Stimulated activated CD4-positive, alpha-beta T cell treated with anti-CD3 and anti-CD28 coated beads, Interleukin-15, amount 100 ng/mL, for 48 hours (primary cell): Measurements from ENCODE around the gene WIPF3.

Experiments used
- DNase-seq, 2 donors: peaks; one replicate each; pipeline ENCODE4 v3.0.0-alpha.2; 2020; ENCODE audit warnings: low read depth in 2 of 2

WIPF3 gene

DNA sequence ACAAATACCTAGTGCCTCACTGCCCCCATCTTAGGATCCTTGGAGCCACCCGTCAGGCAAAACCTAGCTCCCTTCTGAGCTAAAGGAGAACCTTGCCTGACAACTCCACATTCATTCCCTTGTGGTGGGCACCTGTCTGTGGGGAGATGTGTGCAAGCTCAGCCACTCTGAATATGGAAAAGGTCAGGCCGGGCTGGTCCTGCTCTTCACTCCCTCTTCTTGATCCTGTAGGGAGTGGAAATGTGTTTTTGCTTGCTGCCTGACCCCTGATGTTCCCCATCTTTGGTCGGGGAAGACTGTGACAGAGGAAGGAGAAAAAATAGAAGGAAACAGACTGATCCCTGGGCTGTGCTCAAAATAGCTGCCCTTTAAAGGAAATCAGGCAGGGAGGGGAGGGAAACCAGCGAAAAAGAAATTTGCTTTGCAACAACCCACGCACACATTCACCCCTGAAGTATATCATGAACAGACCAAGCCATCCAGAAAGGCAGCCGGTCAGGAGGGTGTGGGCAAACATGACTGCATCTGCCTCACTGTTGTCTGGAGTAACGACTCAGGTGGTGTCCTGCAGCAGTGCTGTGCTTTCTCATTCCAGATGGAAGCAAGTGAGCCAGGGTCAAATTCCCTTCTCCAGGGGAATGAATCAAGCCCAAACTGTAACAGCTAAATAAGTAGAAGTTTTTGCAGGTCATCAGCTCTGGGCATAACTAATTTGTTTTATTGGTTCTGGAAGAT, 109.3 kb downstream of the WIPF3 start:
- DNase-seq = no peak

DNA sequence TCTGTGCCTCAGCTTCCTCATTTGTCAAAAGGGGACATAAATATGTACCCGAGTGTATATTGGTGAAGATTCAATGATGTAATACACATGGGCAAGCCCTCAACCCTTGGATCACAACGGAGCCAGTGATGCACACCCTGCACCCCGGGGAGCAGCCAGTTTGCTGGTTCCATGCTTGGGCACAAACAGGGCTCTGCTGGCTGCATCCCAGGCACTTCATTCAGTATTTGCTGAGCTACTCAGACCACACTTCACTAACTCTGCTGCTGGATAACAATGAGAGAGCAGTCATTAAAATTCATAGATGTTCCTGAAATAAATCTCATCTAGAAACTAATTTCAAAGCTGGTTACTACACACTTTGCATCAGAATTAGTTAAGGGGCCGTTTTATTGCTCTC, 111.3 kb downstream of the WIPF3 start:
- DNase-seq = no peak

DNA sequence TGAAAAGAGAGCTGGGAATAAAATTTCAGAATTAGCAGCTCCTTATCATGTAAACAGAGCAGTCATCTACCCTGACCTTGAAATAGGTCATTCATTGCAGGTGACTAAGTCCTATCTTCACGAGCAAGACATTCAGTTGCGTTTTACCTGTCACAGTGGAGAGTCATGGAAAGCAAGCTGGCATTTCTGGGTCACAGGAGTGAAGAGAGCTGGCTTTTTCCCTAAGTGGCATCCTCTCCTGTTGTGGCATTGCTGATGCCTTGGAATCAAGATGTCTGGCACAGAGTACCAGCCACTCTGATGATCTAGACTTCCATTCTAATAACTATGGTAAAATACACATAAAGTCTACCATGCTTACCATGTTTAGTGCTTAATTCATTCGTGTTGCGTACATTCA, 112.5 kb downstream of the WIPF3 start:
- no peak for DNase-seq

DNA sequence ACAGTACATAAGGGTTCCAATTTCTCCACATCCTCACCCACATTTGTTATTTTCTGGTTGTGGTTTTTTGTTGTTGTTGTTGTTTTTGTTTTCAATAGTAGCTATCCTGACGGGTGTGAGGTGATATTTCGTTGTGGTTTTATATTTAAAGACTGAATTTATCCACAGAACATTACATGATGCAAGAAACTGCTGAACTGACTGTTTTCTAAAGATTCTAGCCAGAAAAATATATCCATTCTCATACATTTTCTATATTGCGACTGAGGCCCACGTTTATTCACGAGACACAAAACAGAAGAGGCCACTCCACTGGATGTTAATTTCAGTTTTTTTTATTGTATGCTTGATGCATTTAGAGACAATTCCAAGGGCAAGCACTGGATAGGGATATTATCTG, 113.5 kb downstream of the WIPF3 start:
- DNase-seq = no peak

DNA sequence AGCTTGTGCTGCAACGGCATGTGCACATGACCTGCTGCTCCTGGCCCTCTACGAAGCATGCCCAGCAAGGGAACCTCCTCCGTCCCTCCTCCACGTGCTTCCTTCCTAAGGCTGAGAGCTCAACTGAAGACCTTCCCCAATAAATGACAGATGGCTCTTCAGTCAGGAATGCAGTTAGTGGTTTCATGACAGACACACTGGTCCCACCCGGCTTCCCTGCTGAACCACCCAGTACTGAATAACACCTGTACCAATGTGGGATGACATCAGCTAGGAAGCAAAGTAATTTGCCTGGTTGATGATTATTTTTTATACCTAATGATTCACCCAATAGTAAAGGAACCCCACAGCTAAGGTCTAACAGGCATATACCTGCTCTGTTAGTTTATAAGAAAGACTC, 114.2 kb downstream of the WIPF3 start:
- DNase-seq = no peak

DNA sequence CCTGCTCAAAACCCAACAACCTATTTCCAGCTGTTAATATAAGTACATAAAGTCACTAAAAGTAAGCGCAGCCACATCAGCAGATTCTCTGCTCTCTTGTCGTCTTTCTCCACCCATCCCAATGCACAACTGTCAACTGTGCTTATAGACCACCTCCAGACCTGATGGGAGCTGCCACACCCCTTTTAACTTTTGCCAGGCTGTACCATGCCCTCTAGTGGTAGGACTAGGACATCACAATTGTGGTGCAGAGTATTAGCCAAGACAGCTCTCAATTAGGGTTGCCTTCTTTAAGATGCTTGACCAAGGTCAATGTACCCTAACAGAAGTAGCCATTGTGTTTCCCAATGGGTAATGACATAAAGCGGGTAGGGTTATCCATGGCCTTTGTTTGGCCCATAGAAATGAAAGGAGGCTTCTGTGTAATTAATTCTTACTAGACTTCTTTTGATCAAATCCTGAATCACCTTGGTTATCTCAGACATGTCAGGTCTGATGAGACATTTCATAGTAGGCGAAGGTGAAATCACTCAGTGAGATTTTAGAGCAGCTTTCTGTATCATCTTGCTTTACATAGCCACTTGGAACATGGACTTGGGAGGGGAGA, 115.2 kb downstream of the WIPF3 start:
- DNase-seq = peak; percentile 10 to 46

DNA sequence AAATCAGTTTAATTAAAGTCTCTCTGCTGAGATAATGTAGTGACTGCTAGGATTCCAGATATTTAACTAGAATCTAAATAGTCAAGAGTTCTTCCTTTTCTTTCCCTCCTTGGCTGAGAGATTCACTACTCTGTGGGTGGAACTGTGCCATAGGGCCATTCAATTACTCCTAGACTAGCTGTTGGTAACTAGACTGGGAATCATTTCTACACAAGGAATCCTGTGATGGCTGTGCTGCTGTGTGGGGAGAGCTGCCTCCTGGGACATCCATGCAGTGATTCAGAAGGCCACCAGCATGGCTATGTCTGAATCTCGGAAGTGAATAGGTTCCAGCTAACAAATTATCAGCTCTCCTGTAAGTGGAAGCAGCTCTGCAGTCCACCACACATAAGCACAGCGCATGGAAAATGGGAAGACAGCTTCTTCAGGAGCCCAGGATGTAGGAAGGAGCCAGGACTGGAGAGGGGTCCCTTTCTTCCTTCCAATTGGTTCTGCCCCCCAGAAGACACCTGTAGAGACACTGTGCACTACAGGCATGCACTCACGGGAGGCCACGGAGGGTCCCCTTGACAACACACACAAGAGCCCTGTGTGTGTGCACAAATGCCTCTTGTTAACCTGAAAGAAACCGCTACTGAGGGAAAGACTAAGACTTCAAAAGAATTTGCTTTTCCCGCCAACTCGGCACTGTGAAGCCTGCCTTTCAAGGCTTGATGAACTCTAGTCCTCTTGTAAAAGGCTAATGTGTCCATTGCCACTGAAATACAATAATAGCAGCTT, 116.8 kb downstream of the WIPF3 start:
- no peak for DNase-seq

DNA sequence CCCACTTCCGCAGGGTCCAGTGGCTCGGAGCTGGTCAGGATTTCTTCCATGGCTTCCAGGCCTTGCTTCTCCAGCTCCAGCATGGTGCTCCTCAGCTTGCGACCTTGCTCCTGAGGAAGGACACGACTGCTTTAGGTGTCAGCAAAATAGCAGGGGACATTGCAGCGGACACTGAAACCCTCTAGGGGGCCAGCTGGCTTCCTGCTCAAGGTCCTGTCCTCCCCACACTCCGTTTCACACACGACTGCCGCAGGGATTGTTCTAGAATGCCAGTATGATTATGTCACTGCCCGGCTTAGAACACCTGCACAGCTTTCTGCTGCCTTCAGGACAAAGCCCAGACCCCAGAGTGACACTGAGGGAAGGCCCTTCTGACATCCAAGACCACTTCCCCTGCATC, 117.7 kb downstream of the WIPF3 start:
- DNase-seq = no peak

DNA sequence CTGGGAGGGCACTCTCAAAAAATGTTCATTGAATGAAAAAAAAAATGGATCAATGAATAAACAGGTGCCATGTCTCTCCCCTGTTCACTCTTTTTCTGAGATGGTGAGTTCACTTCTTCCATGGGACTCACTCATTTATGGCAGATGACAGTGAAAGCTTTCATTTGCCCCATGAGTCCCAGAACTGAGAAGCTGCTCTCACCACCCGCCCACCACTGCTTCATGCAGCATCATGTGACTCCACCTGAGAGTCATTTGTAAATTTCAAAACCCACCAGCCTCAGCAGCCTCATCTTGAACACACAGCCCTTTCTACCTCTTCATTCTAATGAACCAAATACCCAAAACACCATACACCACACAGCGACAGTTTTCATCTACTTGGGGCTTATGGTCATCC, 118.4 kb downstream of the WIPF3 start:
- DNase-seq = peak; percentile 10 to 20

DNA sequence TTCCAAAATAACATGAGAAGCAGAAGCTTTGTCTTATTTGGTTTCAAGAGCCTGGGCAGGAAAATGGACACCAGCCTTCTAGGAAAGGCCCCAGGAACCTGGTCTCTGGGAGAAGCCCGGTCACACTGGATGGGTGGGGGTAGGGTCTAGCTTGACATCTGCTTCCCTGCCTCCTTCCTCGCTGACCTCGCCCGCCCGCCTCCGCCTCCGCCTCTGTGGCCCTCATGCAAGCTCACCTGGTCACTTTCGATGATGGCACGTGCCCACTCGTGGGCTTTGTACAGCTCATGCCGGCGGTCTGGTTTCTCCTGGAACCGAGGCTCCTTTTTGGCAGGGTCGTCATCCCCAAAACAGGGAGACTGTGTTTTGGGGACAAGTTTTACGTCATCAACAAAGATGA, 119.9 kb downstream of the WIPF3 start:
- DNase-seq = no peak

DNA sequence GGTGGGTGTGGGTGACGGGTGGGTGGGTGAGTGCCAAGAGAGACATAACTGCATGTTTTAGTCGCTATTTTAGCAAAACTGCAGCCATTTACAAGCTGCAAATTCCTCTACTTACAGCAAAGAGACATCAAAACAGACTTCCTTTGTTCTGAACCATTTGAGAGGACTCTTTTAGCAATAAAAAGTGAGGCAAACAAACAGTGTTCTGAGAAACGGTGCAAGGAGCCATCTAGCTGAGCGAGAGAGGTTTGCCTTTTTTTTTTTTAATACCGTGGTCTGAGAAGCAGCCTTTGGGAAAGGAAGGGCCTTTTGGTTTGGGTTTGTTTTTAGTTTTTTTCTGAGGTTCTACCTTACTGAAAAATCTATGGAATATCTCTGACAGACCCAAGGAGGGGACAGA, 120.4 kb downstream of the WIPF3 start:
- DNase-seq = no peak

DNA sequence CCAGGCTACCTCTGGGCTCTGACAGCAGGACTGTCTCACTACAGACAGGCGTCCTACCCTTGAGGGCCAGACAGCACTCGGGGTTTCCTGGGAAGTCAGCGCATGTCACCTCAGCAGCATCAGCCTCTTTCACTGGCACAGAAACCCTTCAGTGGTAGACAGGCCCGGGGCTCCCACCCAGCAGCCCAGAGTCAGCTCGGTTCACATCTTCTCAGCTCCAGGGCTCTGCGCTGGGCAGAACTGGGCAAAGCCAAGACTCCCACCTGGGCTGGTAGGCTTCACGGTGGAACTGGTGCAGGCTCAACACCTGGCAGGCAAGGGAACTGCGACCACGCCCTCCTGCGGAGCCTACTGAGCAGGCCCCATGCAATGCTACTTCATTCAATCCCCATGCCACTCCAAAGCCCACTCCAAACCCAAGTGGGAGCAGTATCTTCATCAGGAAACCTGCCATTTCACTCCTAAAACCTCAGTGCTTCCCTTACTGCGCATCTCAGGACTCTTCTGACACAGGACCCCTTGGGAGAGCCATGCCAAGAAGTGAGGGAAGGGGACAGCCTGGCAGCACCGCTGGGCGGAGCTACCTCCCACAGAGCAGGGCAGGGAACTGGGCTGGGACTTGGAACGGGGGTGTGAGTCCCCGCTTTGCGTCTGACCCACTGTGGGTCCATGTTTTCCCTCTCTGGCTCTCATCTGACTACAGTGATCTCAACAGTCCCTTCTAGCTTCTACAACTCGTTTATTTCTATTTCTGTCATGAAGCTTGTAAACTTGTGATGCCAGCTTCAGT, 122.9 kb downstream of the WIPF3 start:
- no peak for DNase-seq

DNA sequence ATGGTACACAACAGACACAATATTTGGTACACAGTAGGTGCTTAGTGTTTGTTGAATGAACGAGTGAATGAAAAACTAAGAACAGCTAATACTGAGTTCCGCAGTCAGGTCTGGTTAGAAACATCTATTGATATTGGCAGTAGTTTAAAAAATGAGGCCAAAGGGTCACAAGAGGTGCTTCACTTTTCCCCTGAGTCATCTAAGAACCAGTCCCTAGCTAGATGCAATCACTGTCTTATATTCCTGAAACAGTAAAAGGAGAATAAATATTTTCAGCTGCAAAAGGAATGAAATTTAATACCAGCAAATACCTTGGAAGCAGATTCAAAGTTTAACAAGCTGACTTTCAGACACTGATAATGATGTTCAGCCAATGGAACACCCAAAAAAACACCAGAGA, 128.8 kb downstream of the WIPF3 start:
- DNase-seq = no peak

DNA sequence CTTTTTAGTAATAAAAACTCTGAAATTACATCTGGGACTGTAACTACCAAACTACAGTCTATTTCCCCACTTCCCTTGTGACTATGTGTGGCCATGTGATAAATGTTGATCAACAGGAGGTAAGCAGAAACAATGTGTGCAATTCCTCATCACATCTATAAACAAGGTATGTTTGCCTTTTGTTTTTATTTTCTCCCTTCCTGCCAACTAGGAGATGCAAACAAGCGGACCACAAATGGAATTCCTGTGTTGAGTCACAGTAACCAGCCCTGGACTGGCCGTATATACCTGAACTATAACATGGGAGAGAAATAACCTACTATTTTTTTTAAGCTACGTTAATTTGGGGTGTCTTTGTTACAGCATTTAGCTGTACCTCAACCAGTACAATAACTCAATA, 130.8 kb downstream of the WIPF3 start:
- no peak for DNase-seq

DNA sequence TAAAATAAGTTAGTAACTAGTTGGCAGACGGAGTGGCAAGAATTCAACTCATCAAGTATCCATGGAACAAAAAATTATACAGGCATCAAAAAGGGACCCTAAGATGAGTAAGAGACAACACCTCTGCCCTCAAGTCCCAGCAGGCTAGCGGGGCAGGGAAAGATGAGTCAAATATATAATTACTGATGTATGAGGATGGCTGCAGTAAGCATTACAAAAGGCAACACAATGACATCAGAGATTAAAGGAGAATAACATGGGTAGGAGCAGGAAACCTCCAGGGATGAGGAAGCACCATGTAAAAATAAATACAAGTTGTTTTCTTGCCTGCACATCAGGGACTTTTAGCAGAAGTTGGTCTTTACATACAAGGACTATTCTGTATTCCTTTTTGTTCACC, 133.9 kb downstream of the WIPF3 start:
- DNase-seq = no peak

DNA sequence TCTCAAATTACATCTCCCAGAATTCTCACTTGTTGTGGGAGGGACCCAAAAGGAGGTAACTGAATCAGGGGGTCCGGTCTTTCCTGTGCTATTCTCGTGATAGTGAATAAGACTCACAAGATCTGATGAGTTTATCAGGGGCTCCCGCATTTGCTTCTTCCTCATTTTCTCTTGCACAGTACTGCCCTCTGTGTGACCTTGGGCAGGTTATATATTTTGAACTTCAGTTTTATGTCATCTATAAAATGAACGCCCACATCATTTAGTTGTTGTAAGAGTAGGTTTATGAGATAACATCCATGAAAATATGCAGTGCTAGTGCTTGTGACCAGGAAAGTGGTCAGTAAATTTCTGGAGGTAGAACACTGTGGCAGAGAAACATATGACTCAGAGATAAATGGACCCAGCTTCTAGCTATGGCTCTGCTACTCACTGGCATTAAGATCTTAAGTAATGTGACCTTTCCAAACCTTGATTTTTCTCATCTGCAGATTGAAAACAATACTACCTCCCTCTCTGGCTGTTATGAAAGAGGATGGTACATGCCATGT, 139.0 kb downstream of the WIPF3 start:
- DNase-seq = no peak

DNA sequence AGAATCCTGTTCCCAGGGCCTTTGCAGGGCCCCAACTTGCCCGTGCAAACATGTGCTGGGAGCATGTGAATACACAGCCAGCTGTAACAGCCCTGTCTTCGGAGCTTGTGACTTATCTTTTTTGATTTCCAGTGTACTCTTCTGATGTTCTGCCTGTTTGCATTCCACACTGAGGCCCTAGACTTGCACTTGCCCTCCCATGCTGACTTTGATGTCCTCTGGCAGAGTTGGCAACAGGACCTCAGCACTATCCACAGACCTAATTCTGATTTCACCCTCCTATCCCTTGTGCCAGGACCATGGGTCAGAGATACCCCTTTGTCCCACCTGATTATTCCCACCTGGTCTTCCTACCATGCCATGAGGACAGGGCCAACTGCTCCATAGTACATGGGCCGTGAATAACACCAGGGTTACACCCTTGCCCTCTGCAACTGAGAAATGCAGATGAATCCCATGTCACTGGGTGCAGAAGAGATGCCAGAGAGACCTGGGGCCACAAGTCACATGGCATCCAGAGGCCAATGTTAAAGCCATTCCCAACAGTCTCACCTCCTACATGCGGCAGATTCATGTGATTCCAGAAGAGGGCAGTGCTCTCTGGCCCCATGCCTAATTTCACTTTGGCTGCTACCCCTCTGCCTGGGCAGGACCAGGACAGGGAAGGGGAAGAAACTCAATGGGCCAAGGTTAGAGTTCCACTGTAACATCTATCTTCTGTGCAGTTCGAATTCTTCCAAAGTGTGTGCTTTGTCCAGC, 140.3 kb downstream of the WIPF3 start:
- no peak for DNase-seq

DNA sequence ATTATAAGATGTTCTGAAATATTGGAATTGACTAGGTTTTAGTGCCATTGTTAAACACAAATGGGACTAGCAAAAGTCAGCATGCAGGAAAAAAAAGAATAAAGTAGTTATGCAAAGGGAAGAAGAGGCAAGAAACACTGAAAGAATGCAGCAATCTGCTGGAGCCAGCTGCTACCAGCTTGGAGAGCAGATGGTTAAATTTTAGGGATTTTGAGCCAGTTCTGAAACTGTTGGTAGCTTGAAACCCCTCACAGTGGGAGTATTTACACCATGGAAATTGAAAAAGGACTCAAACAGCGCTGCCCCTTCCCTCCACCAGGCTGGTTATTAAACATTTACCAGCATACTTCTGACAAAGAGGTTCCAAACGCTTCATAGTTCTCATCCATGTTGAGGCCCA, 142.3 kb downstream of the WIPF3 start:
- no peak for DNase-seq

DNA sequence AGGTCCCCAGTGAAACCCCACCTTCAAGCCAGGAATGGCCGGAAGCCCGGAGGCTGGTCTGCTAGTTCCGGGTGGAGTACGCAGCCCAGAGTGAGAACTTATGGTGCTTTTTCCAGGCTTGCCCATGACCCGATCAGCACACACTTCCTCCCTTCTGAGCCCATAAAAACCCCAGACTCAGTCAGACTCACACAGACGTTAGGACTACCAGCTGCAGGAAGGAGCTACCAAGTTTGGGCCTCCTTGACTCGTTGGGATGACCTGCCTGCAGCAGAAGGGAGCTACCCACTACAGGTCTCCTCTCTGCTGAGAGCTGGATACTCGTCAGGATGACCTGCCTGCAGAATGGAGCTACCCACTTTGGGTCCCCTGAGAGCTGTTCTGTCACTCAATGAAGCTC, 144.2 kb downstream of the WIPF3 start:
- no peak for DNase-seq

DNA sequence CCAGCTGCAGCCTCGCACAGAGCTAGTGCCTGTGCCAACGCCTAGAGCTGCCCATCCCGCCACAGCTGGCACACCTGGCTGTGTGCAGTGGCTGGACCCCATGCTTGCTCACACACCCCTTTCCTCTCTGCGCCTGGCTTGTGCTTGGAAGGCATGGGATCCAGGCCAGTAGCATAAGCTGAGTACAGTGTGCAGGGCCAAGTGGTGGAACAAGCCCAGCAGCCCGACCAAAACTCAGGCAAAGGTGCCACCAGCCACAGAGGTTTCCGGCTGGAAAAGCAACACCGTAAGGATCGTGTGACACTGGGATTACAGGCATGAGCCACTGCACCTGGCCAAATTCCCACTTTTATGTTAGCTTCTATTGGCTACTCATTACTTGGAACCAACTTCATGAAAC, 144.9 kb downstream of the WIPF3 start:
- DNase-seq = no peak

DNA sequence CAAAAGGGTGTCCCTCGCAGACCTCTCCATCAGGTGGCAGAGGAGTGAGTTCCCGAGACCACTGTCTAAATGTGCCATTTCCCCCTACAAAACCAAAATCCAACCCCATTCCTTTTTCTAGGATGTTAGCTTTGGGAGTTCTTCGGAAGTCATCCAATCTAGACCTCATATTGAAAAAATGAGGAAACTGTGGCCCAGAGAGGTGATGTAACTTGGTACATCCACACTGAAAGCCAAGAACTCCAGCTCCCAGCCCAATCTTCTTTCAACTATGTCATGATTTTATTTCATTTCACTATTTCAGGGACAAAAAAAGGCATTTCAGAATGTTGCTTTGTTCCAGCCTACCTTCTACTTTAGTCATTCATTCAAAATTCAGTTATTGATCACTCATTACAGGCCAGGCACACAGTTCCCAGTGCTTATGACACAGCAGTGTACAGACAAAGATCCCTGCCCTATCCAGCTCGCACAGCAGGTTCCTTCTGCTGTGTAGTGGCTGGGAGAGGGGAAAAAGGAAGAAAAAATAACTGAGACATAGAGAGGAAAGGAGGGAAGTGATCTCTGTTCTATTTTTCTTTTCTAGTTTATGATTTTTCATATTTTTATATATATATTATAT, 147.5 kb downstream of the WIPF3 start:
- no peak for DNase-seq
